PC-9 (cell line): Measurements from ENCODE around the gene INHBB. TPM values are rescaled to one million over a fixed set of nuclear protein-coding genes. Genes with fewer than 3 reads are reported as not detected.

Experiments used
- BruUV-seq: library from RNA; stranded (reverse); fragments of 400-500 nt; replicated peaks from 2 replicates; lab custom pipeline; 2021; lab: Mats Ljungman, UMichigan
- CTCF ChIA-PET: fragments of 300-600 bp; sonication (Branson Sonifier 250); formaldehyde crosslinking; loops from one replicate; lab custom pipeline; 2022; ENCODE audit warnings: antibody characterized with exemption; lab: Charles Lee
- POLR2A ChIA-PET: fragments of 300-600 bp; sonication (Branson Sonifier 250); formaldehyde crosslinking; loops from one replicate; lab custom pipeline; 2022; ENCODE audit warnings: antibody characterized with exemption; ENCODE audit not compliant: unreplicated experiment; lab: Charles Lee
- DNase-seq, 2 experiments: peaks; one replicate each; pipeline versions ENCODE4 v3.0.0 to v3.0.0-alpha.2; 2015 to 2022; ENCODE audit warnings: mixed read lengths in 1 of 2
- H2AFZ ChIP-seq: fragments of 200-600 bp; sonication (generic); 2 replicates; pipeline ENCODE4 v1.8.1; 2017; ENCODE audit warnings: antibody characterized with exemption
- H3F3A ChIP-seq: fragments of 200-600 bp; sonication (generic); 2 replicates; pipeline ENCODE4 v1.8.1; 2017; ENCODE audit warnings: antibody characterized with exemption, mild to moderate bottlenecking, low read depth; ENCODE audit not compliant: insufficient read depth
- H3K27ac ChIP-seq: fragments of 200-600 bp; sonication (generic); 2 replicates; pipeline ENCODE4 v1.6.1; 2016; ENCODE audit warnings: mixed run types
- H3K27me3 ChIP-seq: fragments of 200-600 bp; sonication (generic); 2 replicates; pipeline ENCODE4 v1.6.1; 2016; ENCODE audit warnings: low read depth, mixed run types; ENCODE audit not compliant: insufficient read depth
- H3K36me3 ChIP-seq: fragments of 200-600 bp; sonication (generic); 2 replicates; pipeline ENCODE4 v1.6.1; 2016; ENCODE audit warnings: low read depth, mixed run types
- H3K4me1 ChIP-seq: fragments of 200-600 bp; sonication (generic); replicated peaks from 2 replicates; pipeline ENCODE4 v1.6.1; 2016; ENCODE audit warnings: mixed run types; ENCODE audit not compliant: insufficient read depth
- H3K4me2 ChIP-seq: fragments of 200-600 bp; sonication (generic); 2 replicates; pipeline ENCODE4 v1.6.1; 2017; ENCODE audit warnings: mixed run types
- H3K4me3 ChIP-seq: fragments of 200-600 bp; sonication (generic); 2 replicates; pipeline ENCODE4 v1.6.1; 2016; ENCODE audit warnings: mixed run types
- H3K79me2 ChIP-seq: fragments of 200-600 bp; sonication (generic); 2 replicates; pipeline ENCODE4 v1.6.1; 2017; ENCODE audit warnings: low read depth, mixed run types
- H3K9me2 ChIP-seq: fragments of 200-600 bp; sonication (generic); 2 replicates; pipeline ENCODE4 v1.8.1; 2017; ENCODE audit warnings: mild to moderate bottlenecking; ENCODE audit not compliant: insufficient read depth
- H3K9me3 ChIP-seq: fragments of 200-600 bp; sonication (generic); 2 replicates; pipeline ENCODE4 v1.8.1; 2016; ENCODE audit warnings: low read depth; ENCODE audit not compliant: insufficient read depth
- H4K20me1 ChIP-seq: fragments of 200-600 bp; sonication (generic); 2 replicates; pipeline ENCODE4 v1.8.1; 2017; ENCODE audit not compliant: insufficient read depth
- CTCF ChIP-seq: fragments of 200-600 bp; sonication (generic); conservative IDR thresholded peaks from 2 replicates; pipeline ENCODE4 v1.6.1; 2017; ENCODE audit warnings: mixed run types, antibody characterized with exemption, mild to moderate bottlenecking, moderate library complexity
- EZH2 ChIP-seq: fragments of 200-600 bp; sonication (generic); IDR thresholded peaks from 2 replicates; pipeline ENCODE4 v1.8.0; 2017; ENCODE audit warnings: antibody characterized with exemption, low read depth
- intact Hi-C: fragments of 100-400 bp; cut with micrococcal nuclease; formaldehyde crosslinking; loops from one replicate; pipeline ENCODE4 v1.10.0; 2022; ENCODE audit not compliant: unreplicated experiment
- total RNA-seq: library from RNA; stranded (reverse); gene quantifications from 2 replicates; pipeline ENCODE4 v1.2.3, GENCODE V29; 2021

INHBB gene
- total RNA-seq, 1 experiment from 2014 or later, result 57.5 TPM

GRCh38 chr2:120344976-120345581, 857 bp upstream of the INHBB start:
- H3K4me2 ChIP-seq, result peak overlapping the region; percentile 70
- no TSS peak for BruUV-seq
- H3K9me3 ChIP-seq, result no peaks in the 10 kb centered on the region
- intact Hi-C loops, result loop anchor here (5.0 kb wide), 1 partner anchor 732 kb away; no protein-coding TSS in a partner anchor
- H3K79me2 ChIP-seq, result peaks cover 38% of the 10 kb centered on the region
- peaks cover 24% of the 10 kb centered on the region for H4K20me1 ChIP-seq
- H3K9me2 ChIP-seq, result no peaks in the 10 kb centered on the region
- TF ChIP-seq EZH2 (no peak), CTCF (no peak)
- peak overlapping the region; percentile 44 for H3K27ac ChIP-seq
- peaks cover 13% of the 10 kb centered on the region; the same call in 1 of the 2 replicates for H3K36me3 ChIP-seq
- H2AFZ ChIP-seq, result peak overlapping the region; percentile 71
- POLR2A ChIA-PET, result interaction anchor here (0.7 kb wide), 1 partner anchor 54 kb away, joined by 16 read pairs; no protein-coding TSS in a partner anchor
- H3F3A ChIP-seq, result peaks cover 26% of the 10 kb centered on the region
- peak overlapping the region; percentile 77 for H3K4me3 ChIP-seq
- CTCF ChIA-PET, result interaction anchor here (0.6 to 1.0 kb wide), 5 partner anchors 32 to 336 kb away, joined by 3 to 9 read pairs (median 5); no protein-coding TSS in a partner anchor
- peak in 1 of 2 experiments; percentile 41 for DNase-seq
- H3K27me3 ChIP-seq, result no peaks in the 10 kb centered on the region
- peaks cover 27% of the 10 kb centered on the region for H3K4me1 ChIP-seq

GRCh38 chr2:120345608-120346007, 328 bp upstream of the INHBB start:
- H3K79me2 ChIP-seq, result peaks cover 44% of the 10 kb centered on the region
- intact Hi-C loops, result no loop called here
- DNase-seq, result peak in 1 of 2 experiments; percentile 38
- H3K27me3 ChIP-seq, result no peaks in the 10 kb centered on the region
- no peaks in the 10 kb centered on the region for H3K9me2 ChIP-seq
- ChIA-PET CTCF (interaction anchor here (0.7 kb wide), 1 partner anchor 90 kb away, joined by 3 read pairs; no protein-coding TSS in a partner anchor), POLR2A (no interaction called here)
- H3K9me3 ChIP-seq, result no peaks in the 10 kb centered on the region
- TF ChIP-seq CTCF (no peak), EZH2 (no peak)
- peaks cover 29% of the 10 kb centered on the region for H3K4me1 ChIP-seq
- peaks cover 26% of the 10 kb centered on the region for H3F3A ChIP-seq
- H3K36me3 ChIP-seq, result peaks cover 18% of the 10 kb centered on the region; the same call in 1 of the 2 replicates
- H4K20me1 ChIP-seq, result peaks cover 27% of the 10 kb centered on the region
- no peak overlapping the region for H3K27ac ChIP-seq
- H3K4me3 ChIP-seq, result peak overlapping the region; percentile 77; the same call in 1 of the 2 replicates
- H3K4me2 ChIP-seq, result peak overlapping the region; percentile 70; the same call in 1 of the 2 replicates
- BruUV-seq, result no TSS peak
- H2AFZ ChIP-seq, result peak overlapping the region; percentile 73; the same call in 1 of the 2 replicates

- Histone ChIP-seq H3K79me2 (peaks cover 55% of the 10 kb centered on the region), H2AFZ (peak overlapping the region; percentile 68), H3K4me3 (peak overlapping the region; percentile 76), H3K4me1 (peaks cover 42% of the 10 kb centered on the region), H3K36me3 (peaks cover 24% of the 10 kb centered on the region; the same call in 1 of the 2 replicates), H3K4me2 (peak overlapping the region; percentile 94), H3F3A (peaks cover 35% of the 10 kb centered on the region), H3K27ac (peak overlapping the region; percentile 65), H3K27me3 (no peaks in the 10 kb centered on the region), H3K9me2 (no peaks in the 10 kb centered on the region), H3K9me3 (no peaks in the 10 kb centered on the region), H4K20me1 (peaks cover 38% of the 10 kb centered on the region)
- TSS peak; percentile 56 for BruUV-seq
- DNase-seq, result peak in 1 of 2 experiments; percentile 41
- no peak for TF ChIP-seq CTCF
- no peak for TF ChIP-seq EZH2
- POLR2A ChIA-PET, result interaction anchor here (0.7 kb wide), 1 partner anchor 266 kb away, joined by 12 read pairs; no protein-coding TSS in a partner anchor
- intact Hi-C loops, result loop anchor here (1.0 kb wide), 1 partner anchor 52 kb away; no protein-coding TSS in a partner anchor
- CTCF ChIA-PET, result interaction anchor here (0.6 to 0.8 kb wide), 4 partner anchors 12 to 258 kb away, joined by 3 to 13 read pairs (median 5); no protein-coding TSS in a partner anchor
Measured at GRCh38 chr2:120346667-120347358, 877 bp downstream of the INHBB start.
